Gastrocnemius medialis (tissue), 4 donors: ENCODE results near the gene BCL11A.

Experiments
- POLR2A ChIP-seq, 2 donors: fragments of 450-650 bp; IDR thresholded peaks; one replicate each; pipeline ENCODE4 v1.6.1; 2017; ENCODE audit warnings: antibody characterized with exemption in 2 of 2, mild to moderate bottlenecking in 2 of 2, moderate library complexity in 2 of 2
- TF ChIP-seq, protein P1 (sequence below), 5 experiments: fragments of 450-650 bp in 3 of 5; fragments of 200-600 bp in 2 of 5; sonication (generic) in 2 of 5; IDR thresholded peaks in 4 of 5; conservative IDR thresholded peaks in 1 of 5; 1 replicate in 4 of 5; 2 replicates in 1 of 5; pipeline ENCODE4 v1.5.1; 2016 to 2019; ENCODE audit warnings: antibody characterized with exemption in 5 of 5, mild to moderate bottlenecking in 3 of 5, moderate library complexity in 3 of 5

DNA sequence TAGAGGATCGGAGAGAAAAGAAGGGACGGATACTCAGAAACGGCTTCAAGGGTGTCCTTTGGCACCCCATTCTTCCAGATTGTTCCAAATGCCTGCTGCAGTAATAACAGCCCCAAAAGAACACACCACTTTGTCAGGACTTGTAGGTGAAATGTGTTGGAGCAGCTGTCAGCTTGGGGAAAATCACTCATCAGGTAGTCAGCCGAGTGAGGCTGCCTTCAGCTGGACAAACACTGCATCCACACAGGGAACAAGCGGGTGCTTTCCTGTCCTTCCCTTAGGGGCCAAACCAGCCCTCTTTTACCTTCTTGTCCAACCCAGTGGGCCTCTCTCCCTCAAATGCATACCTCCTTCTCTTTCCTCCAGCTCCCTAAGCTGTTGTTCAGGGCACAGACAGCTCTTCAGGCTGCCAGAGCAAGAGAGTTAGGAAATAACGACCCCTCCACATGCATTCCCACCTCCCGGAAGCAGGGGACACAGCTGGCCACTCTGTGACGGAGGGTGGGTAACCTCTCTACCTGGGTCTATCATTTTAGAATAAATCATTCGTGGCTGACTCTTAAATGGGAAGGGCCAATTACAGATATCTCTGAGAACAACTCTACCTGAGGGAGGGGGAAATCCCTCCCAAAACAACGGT lies 48.1 kb downstream of the BCL11A start:
- TF ChIP-seq, protein P1, sequence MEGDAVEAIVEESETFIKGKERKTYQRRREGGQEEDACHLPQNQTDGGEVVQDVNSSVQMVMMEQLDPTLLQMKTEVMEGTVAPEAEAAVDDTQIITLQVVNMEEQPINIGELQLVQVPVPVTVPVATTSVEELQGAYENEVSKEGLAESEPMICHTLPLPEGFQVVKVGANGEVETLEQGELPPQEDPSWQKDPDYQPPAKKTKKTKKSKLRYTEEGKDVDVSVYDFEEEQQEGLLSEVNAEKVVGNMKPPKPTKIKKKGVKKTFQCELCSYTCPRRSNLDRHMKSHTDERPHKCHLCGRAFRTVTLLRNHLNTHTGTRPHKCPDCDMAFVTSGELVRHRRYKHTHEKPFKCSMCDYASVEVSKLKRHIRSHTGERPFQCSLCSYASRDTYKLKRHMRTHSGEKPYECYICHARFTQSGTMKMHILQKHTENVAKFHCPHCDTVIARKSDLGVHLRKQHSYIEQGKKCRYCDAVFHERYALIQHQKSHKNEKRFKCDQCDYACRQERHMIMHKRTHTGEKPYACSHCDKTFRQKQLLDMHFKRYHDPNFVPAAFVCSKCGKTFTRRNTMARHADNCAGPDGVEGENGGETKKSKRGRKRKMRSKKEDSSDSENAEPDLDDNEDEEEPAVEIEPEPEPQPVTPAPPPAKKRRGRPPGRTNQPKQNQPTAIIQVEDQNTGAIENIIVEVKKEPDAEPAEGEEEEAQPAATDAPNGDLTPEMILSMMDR (IDR thresholded peaks at IDR 0.05 in 4 of 5, conservative IDR thresholded peaks at IDR 0.05 in 1 of 5): no peak
- no peak for TF ChIP-seq POLR2A (IDR thresholded peaks at IDR 0.05)
